ENCODE data around the gene NXN. TPM values are rescaled to one million over a fixed set of nuclear protein-coding genes. Genes with fewer than 3 reads are reported as not detected.

The NXN gene
- total RNA-seq, 1 donor from 2014 or later = 177 TPM

DNA sequence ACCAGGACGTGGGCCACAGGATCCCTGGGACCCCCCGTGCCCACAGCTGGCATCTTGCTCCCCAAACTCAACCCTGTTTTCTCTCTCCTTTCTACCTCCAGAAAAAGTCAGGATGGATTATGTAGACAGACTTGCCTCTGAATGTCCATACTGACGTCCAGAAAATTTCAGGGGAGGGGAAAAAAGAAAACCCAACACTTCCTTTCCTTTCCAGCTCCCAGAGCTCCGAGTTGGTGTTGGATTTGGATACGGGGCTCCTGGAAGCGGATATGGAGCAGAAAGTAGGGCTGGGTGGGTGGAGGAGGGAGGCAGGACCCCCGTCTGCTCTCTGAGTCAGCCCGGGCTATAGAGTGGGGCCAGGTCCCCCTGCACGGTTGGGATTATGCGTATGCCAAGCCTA is 127.2 kb downstream of the NXN start:
- peak overlapping the region; percentile 83 for H3K27ac Mint-ChIP-seq (ENCODE audit: unreplicated experiment)
- peaks cover 51% of the 10 kb centered on the region for H3K4me1 Mint-ChIP-seq (ENCODE audit: low read depth, unreplicated experiment)
- H3K4me3 Mint-ChIP-seq (ENCODE audit: unreplicated experiment) = peak overlapping the region; percentile 49
- H3K9me3 Mint-ChIP-seq (ENCODE audit: unreplicated experiment) = peaks cover 16% of the 10 kb centered on the region
- TF ChIP-seq, protein P1, sequence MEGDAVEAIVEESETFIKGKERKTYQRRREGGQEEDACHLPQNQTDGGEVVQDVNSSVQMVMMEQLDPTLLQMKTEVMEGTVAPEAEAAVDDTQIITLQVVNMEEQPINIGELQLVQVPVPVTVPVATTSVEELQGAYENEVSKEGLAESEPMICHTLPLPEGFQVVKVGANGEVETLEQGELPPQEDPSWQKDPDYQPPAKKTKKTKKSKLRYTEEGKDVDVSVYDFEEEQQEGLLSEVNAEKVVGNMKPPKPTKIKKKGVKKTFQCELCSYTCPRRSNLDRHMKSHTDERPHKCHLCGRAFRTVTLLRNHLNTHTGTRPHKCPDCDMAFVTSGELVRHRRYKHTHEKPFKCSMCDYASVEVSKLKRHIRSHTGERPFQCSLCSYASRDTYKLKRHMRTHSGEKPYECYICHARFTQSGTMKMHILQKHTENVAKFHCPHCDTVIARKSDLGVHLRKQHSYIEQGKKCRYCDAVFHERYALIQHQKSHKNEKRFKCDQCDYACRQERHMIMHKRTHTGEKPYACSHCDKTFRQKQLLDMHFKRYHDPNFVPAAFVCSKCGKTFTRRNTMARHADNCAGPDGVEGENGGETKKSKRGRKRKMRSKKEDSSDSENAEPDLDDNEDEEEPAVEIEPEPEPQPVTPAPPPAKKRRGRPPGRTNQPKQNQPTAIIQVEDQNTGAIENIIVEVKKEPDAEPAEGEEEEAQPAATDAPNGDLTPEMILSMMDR (IDR thresholded peaks at IDR 0.05; ENCODE audit: partially characterized antibody, unreplicated experiment) = no peak
- peaks cover 6% of the 10 kb centered on the region for H3K27me3 Mint-ChIP-seq (ENCODE audit: unreplicated experiment)
- no peaks in the 10 kb centered on the region for H3K36me3 Mint-ChIP-seq (ENCODE audit: unreplicated experiment)
- no peak for DNase-seq

DNA sequence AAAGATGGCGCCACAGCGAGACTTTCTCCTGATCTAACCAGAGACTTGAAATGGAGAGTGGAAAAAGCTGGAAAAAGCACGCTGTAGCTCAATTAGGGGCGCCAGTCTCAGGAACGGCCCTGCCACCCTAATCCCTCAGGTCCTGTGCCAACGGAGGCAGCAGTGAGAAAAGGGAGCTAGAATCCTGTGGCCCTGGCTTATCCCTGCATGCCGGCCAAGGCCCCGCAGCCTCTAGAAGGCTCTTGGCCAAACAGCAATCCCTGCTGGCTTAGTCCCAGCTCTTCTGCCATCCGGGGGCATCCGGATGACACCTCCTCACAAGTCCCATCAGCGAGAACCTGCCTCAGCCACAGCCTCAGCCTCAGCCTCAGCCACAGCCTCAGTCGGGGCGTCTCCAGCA is 127.7 kb downstream of the NXN start:
- Mint-ChIP-seq H3K9me3 (ENCODE audit: unreplicated experiment) (peaks cover 14% of the 10 kb centered on the region), H3K27me3 (ENCODE audit: unreplicated experiment) (peaks cover 4% of the 10 kb centered on the region), H3K4me1 (ENCODE audit: low read depth, unreplicated experiment) (peaks cover 53% of the 10 kb centered on the region), H3K36me3 (ENCODE audit: unreplicated experiment) (no peaks in the 10 kb centered on the region), H3K4me3 (ENCODE audit: unreplicated experiment) (no peak overlapping the region), H3K27ac (ENCODE audit: unreplicated experiment) (peak overlapping the region; percentile 83)
- TF ChIP-seq, protein P1 (IDR thresholded peaks at IDR 0.05; ENCODE audit: partially characterized antibody, unreplicated experiment) = no peak
- no peak for DNase-seq

DNA sequence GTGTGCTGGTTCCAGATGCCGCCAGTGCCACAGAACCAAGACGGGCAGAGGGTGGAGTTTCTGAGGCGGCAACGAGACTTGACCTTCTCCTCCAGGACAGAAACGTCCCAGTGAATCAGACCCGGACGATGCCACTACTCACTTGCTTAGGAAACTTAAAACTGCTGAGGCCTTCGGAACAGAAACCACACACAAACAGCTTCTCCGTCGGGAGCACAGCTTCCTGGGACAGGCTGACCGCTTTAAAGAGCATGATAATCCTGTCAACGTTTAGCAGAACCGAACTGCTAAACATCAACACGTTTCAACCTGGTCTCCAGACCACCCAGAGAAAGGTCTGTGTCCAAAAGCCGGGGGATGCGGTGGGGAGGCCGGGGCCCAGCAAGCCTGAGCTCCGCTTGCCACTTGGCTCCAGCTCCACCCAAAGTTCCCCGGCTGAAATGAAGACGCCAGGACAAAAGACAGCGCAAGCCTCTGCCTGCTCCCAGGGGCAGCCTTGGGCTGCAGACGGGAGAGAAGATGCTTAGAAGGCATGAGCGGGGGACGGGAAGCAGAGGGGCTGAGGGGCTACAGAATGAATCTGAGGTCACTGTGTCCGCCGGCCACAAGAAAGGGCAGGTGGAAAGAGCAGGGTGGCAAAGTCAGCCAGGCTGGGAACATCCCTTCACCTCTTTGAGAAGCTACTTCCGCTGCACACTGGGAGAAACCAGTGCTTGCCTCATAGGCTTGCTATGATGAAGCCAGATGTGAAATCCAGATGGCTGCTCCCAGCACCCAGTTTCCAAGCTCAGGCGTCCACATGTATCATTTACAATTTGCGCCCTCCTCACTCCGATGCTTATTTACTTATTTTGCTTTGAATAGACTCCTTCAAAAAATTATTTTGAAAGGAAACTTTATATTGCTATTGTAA is 128.5 kb downstream of the NXN start:
- TF ChIP-seq, protein P1 (IDR thresholded peaks at IDR 0.05; ENCODE audit: partially characterized antibody, unreplicated experiment) = no peak
- Mint-ChIP-seq H3K36me3 (ENCODE audit: unreplicated experiment) (no peaks in the 10 kb centered on the region), H3K27me3 (ENCODE audit: unreplicated experiment) (peaks cover 1% of the 10 kb centered on the region), H3K4me3 (ENCODE audit: unreplicated experiment) (peak overlapping the region; percentile 44), H3K4me1 (ENCODE audit: low read depth, unreplicated experiment) (peaks cover 58% of the 10 kb centered on the region), H3K27ac (ENCODE audit: unreplicated experiment) (peak overlapping the region; percentile 83), H3K9me3 (ENCODE audit: unreplicated experiment) (peaks cover 14% of the 10 kb centered on the region)
- DNase-seq = peak; percentile 54

DNA sequence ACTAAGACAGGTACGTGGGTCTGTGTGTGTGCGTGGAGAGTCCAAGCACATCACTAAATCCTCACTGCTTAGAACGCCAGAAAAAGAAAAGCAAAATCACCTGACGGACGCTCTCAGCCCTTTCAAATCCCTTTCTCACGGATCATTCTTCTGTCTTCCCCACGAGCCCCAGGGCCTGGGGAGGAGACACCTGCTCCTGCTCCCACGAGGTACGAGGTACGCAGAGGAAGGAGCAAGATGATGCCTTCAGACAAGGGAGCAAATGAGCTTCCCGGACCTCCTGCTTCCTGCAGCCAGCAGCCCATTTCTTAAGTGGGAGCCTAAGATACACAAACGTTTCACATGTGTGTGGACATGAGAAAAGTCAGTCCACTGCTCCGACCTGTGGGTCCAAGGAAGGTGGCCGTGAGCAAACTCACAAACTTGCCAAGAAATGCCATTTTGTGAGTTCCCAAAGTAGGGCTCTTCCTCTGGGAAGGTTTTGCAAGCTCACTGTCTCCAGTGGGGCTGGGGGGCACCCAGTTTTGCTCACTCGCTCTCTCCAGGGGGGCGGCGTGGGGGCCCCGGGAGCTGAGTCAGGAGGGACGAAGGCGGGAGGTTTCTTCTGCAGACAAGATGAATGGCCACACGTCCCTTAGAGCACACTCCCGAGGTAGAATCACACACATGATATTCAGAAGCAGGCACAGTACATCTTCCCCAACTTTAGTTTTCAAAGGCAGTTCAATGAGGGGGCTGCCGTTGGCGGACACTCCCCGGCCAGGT is 129.3 kb downstream of the NXN start:
- Mint-ChIP-seq H3K27ac (ENCODE audit: unreplicated experiment) (peak overlapping the region; percentile 83), H3K4me3 (ENCODE audit: unreplicated experiment) (peak overlapping the region; percentile 44), H3K36me3 (ENCODE audit: unreplicated experiment) (no peaks in the 10 kb centered on the region), H3K4me1 (ENCODE audit: low read depth, unreplicated experiment) (peaks cover 58% of the 10 kb centered on the region), H3K27me3 (ENCODE audit: unreplicated experiment) (peaks cover 4% of the 10 kb centered on the region), H3K9me3 (ENCODE audit: unreplicated experiment) (peaks cover 17% of the 10 kb centered on the region)
- TF ChIP-seq, protein P1 (IDR thresholded peaks at IDR 0.05; ENCODE audit: partially characterized antibody, unreplicated experiment) = no peak
- no peak for DNase-seq

All from glutamatergic neuron (in vitro differentiated cells).